HTR-8/SVneo (cell line): ENCODE data around the gene TMPRSS11B.
"Not testable (repeated sequence)": the region's sequence is repeated elsewhere in the genome, so short reads cannot be mapped to it uniquely, and the experiment has no call there.

Experiments used
- DNase-seq: peaks from one replicate; pipeline ENCODE4 v3.0.0; 2011; ENCODE audit warnings: low spot score, mixed read lengths; ENCODE audit not compliant: insufficient read length
- FAIRE-seq: peaks from 2 replicates; lab custom pipeline; 2011; peaks lifted over from hg19 to GRCh38; lab: Jason Lieb, UNC

The TMPRSS11B gene

GRCh38 chr4:68245594-68245993 lies at the start of gene TMPRSS11B:
Gene TMPRSS11B (minus strand): TSS chr4:68245694. CDS start chr4:68245558, 136 bp downstream.
- no peak for FAIRE-seq

GRCh38 chr4:68291256-68291655 lies 45.8 kb upstream of the TMPRSS11B start:
- no peak for DNase-seq
- no peak for FAIRE-seq

More at GRCh38 chr4:68245594-68245993, at the start of gene TMPRSS11B:
- no peak for DNase-seq

GRCh38 chr4:68288393-68288740 lies 42.9 kb upstream of the TMPRSS11B start:
- FAIRE-seq, result no peak
- no peak for DNase-seq

GRCh38 chr4:68287704-68288392 lies 42.4 kb upstream of the TMPRSS11B start:
- FAIRE-seq, result no peak
- no peak for DNase-seq

GRCh38 chr4:68283714-68284113 lies 38.2 kb upstream of the TMPRSS11B start:
- no peak for FAIRE-seq
- no peak for DNase-seq

GRCh38 chr4:68283095-68283494 lies 37.6 kb upstream of the TMPRSS11B start:
- FAIRE-seq, result no peak

GRCh38 chr4:68281796-68282740 lies 36.6 kb upstream of the TMPRSS11B start:
- DNase-seq, FAIRE-seq: not testable (repeated sequence)

More at GRCh38 chr4:68283095-68283494, 37.6 kb upstream of the TMPRSS11B start:
- DNase-seq, result no peak

GRCh38 chr4:68278029-68278428 lies 32.5 kb upstream of the TMPRSS11B start:
- no peak for DNase-seq
- no peak for FAIRE-seq

GRCh38 chr4:68277627-68278026 lies 32.1 kb upstream of the TMPRSS11B start:
- no peak for FAIRE-seq

GRCh38 chr4:68272860-68273259 lies 27.4 kb upstream of the TMPRSS11B start:
- DNase-seq (no peak), FAIRE-seq (no peak)

More at GRCh38 chr4:68277627-68278026, 32.1 kb upstream of the TMPRSS11B start:
- DNase-seq, result no peak

- no peak for FAIRE-seq
- no peak for DNase-seq
Measured at GRCh38 chr4:68272380-68272779, 26.9 kb upstream of the TMPRSS11B start.

GRCh38 chr4:68271851-68272357 lies 26.4 kb upstream of the TMPRSS11B start:
- FAIRE-seq (no peak), DNase-seq (peak; percentile 39)

- DNase-seq, result no peak
Measured at GRCh38 chr4:68267433-68267944, 22.0 kb upstream of the TMPRSS11B start.

GRCh38 chr4:68264875-68265565 lies 19.5 kb upstream of the TMPRSS11B start:
- DNase-seq (no peak), FAIRE-seq (no peak)

More at GRCh38 chr4:68267433-68267944, 22.0 kb upstream of the TMPRSS11B start:
- no peak for FAIRE-seq

- no peak for FAIRE-seq
- DNase-seq, result no peak
Measured at GRCh38 chr4:68259191-68259590, 13.7 kb upstream of the TMPRSS11B start.

GRCh38 chr4:68257719-68258118 lies 12.2 kb upstream of the TMPRSS11B start:
- DNase-seq, result no peak
- no peak for FAIRE-seq

GRCh38 chr4:68256284-68256683 lies 10.8 kb upstream of the TMPRSS11B start:
- FAIRE-seq, result no peak
- no peak for DNase-seq

- FAIRE-seq (no peak), DNase-seq (no peak)
Measured at GRCh38 chr4:68250151-68250930, 4.8 kb upstream of the TMPRSS11B start.

GRCh38 chr4:68249434-68249833 lies 3.9 kb upstream of the TMPRSS11B start:
- no peak for DNase-seq
- FAIRE-seq, result no peak
